Measurements from ENCODE around the gene GDPD4. TPM values are rescaled to one million over a fixed set of nuclear protein-coding genes. Genes with fewer than 3 reads are reported as not detected.

Gene GDPD4
- total RNA-seq, 1 donor from 2014 or later, result not detected

DNA sequence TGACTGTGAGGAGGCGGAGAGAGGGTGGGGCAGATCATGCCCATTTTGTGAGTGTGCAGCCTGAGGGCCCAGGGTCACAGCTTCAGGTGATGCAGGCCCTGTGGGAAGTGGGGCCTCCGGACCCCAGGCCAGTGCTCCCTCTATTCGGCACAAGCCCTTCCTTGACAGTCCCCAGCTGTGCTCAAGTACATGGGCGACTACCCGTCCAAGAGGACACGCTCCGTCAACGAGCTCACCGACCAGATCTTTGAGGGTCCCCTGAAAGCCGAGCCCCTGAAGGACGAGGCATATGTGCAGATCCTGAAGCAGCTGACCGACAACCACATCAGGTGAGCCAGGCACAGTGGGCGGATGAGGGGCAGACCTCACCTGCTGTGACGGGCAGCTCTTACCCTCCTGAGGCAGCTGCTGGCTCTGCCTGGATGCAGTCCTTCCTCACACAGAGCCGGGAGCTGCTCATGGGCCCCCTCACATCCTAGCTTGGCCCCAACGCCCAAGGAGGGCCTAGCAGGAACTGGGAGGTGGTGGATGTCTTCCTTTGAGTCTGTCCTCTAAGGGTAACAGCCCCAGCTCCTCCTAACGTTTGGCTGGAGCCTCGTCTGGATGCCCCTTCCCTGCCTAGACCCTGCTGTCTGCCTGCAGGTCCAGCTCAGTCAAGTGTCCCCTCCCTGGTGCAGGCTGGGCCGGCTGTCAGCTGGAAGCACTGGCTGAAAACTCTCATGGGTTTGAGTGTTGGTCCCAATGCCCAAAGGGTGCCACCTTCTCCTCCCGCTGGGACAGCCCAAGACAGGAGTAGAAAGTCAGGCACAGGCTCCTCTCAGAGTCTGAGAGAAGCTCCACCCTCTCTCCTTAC lies 97.4 kb downstream of the GDPD4 start:
- no peaks in the 10 kb centered on the region for H3K9me3 Mint-ChIP-seq
- H3K36me3 Mint-ChIP-seq, result no peaks in the 10 kb centered on the region
- no peak overlapping the region for H3K27ac Mint-ChIP-seq
- DNase-seq (ENCODE audit: low spot score in 2 of 2, unreplicated experiment in 2 of 2), result peak in 1 of 2 experiments; percentile 29
- TF ChIP-seq CTCF (IDR thresholded peaks at IDR 0.05; ENCODE audit: unreplicated experiment), result no peak
- peaks cover 5% of the 10 kb centered on the region for H3K4me1 Mint-ChIP-seq
- H3K4me3 Mint-ChIP-seq, result no peak overlapping the region
- no peaks in the 10 kb centered on the region for H3K27me3 Mint-ChIP-seq (ENCODE audit: low read depth)

DNA sequence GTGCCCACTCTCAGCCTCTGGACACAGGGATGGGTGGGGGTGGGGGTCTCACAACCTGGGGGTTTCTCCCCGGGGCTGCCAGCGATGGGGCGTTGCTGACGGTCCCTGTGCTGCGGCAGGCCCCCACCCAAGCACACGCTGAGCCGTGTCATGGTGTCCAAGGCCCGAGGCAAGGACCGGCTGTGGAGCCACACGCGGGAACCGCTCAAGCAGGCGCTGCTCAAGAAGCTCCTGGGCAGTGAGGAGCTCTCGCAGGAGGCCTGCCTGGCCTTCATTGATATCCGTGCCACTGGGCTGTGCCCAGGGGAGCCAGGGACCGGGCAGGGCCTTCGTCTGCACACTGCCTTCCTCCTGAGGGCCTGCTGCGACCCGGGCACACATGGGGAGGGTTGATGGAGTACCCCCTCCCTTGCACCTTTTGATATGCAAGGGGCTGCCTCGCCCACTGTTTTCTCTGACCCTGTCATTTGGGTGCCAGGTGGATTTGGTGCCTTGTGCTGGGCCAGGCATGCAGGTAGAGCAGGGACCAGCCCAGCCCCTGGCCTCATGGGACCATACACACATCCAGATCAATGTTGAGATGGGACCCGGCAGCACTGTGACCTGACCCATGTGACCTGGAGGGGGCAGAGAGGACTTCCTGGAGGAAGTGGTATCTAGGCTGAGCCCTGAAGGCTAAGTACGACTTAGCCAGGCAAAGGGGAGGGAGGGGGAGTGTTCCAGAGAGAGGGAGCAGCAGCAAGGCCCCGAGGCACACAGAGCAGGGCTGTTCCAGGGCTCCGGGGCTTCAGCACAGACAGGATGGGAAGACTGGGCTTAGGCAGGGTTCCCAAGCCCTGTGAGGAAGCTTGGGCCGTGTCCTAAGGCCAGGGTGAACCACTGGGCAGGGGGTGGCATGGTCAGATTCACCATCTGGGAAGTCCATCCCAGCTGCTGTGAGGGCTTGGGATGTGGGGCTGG lies 98.3 kb downstream of the GDPD4 start:
- Mint-ChIP-seq H3K4me1 (peaks cover 5% of the 10 kb centered on the region), H3K27me3 (ENCODE audit: low read depth) (no peaks in the 10 kb centered on the region), H3K4me3 (no peak overlapping the region), H3K27ac (no peak overlapping the region), H3K36me3 (no peaks in the 10 kb centered on the region), H3K9me3 (no peaks in the 10 kb centered on the region)
- TF ChIP-seq CTCF (IDR thresholded peaks at IDR 0.05; ENCODE audit: unreplicated experiment), result no peak
- DNase-seq (ENCODE audit: low spot score in 2 of 2, unreplicated experiment in 2 of 2), result peak in 1 of 2 experiments; percentile 32

- Mint-ChIP-seq H3K36me3 (no peaks in the 10 kb centered on the region), H3K27me3 (ENCODE audit: low read depth) (no peaks in the 10 kb centered on the region), H3K9me3 (no peaks in the 10 kb centered on the region), H3K4me3 (no peak overlapping the region), H3K4me1 (peaks cover 5% of the 10 kb centered on the region), H3K27ac (no peak overlapping the region)
- DNase-seq (ENCODE audit: low spot score in 2 of 2, unreplicated experiment in 2 of 2), result peak in 1 of 2 experiments; percentile 33
- TF ChIP-seq CTCF (IDR thresholded peaks at IDR 0.05; ENCODE audit: unreplicated experiment), result no peak
Measured at GRCh38 chr11:77201991-77202841, 99.3 kb downstream of the GDPD4 start.

GRCh38 chr11:77201370-77201769 lies 100.1 kb downstream of the GDPD4 start:
- H3K27me3 Mint-ChIP-seq (ENCODE audit: low read depth), result no peaks in the 10 kb centered on the region

More at GRCh38 chr11:77201370-77201769, 100.1 kb downstream of the GDPD4 start:
- no peak for TF ChIP-seq CTCF (IDR thresholded peaks at IDR 0.05; ENCODE audit: unreplicated experiment)
- no peaks in the 10 kb centered on the region for H3K9me3 Mint-ChIP-seq
- no peak overlapping the region for H3K4me3 Mint-ChIP-seq
- H3K4me1 Mint-ChIP-seq, result peaks cover under 1% of the 10 kb centered on the region
- no peak overlapping the region for H3K27ac Mint-ChIP-seq
- H3K36me3 Mint-ChIP-seq, result no peaks in the 10 kb centered on the region
- DNase-seq (ENCODE audit: low spot score in 2 of 2, unreplicated experiment in 2 of 2), result no peak
